Activated CD8-positive, alpha-beta memory T cell treated with anti-CD3 and anti-CD28 coated beads, Interleukin-2, amount 50 U/mL, for 48 hours (primary cell): ENCODE data around the gene PTCH1.

ENCODE experiments used
- DNase-seq: peaks from one replicate; pipeline ENCODE4 v3.0.0-alpha.2; 2020

Gene PTCH1

DNA sequence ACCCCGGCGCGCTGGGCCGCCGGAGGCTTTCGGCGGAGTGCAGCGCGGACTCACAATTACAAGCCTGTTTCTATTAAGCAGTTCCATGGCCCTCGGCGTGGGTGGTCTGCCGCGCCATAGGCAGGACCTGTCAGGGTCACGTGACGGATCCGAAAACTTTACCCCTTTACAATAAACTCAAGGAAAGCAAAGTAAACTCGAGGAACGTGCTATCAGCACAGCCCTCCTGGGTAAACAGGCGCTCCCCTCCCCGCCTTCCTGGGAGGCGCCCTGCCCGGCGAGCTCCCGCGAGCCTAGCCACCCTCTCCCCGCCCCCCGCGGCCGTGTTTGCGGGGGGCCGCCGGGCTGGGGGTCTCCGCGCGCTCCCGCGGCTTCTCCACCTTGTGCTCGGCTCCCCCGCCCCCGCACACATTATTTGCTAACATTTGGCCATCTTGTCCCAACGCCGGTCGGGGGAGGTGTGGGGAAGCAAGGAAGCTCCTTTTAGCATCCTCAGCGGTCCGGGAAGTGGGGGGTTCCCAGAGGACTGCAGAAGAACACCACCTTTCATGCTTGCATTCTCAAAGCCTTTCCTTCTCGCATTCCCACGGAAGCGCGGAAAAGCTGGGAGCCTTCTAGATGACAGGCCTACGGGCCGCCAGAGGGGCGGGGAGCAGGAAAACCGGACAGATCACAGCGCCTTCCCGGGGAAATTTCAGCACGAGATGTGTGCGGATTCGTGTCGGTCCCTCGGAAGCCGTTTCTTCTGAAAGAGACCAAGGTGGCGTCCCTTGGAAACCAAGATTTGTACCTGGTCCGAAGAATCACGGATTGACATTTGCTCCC, at the start of gene PTCH1:
Gene PTCH1, minus strand, starts transcription at position 238 of the 825 bp plus-strand sequence.
- peak; percentile 71 for DNase-seq

DNA sequence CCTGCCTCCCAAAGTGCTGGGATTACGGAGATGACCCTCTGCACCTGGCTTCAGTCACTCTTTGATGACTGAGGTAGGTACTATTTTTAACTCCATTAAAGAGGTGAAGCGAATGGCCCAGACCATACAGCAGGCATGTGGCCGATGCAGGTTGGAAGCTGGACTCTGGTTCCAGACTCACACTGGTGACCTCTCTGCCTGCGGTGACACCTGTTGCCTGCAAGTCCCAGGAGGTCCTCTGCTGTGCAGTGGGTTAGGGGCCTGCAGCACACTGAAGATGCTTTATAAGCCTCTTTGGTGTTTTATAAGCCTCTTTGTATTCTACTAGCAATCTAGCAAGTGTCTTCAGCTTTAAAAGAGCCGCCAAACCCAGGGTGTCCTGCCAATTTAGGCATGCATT, 49.2 kb upstream of the PTCH1 start:
- no peak for DNase-seq

DNA sequence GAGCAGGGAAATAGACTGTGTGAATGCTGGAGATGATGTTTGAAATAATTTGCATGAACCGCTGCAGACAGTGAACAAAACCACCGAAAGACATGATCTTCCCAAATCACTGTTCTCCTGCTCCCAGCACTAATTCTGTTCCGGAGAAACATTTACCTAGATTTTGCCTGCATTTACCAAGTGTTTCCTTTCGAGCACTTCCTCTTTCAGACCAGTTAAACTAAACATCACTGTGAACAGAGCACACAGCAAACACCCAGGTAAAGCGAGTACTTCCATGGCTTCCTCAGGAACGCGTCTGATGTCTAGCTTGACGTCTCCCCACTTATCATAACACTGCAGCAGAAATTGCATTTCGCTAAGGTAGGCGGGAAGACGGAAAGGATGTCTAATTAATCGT, 45.1 kb upstream of the PTCH1 start:
- DNase-seq, result no peak

DNA sequence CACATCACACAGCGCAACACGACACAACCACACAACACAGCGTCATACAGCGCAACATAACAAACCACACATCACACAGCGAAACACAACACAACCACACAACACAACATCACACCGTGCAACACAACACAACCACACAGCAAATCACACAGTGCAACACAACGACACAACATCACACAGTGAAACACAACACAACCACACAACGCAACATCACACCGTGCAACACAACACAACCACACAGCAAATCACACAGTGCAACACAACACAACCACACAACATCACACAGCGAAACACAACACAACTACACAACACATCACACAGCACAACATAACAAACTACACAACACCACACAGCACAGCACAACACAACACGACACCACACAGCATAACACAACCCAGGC, 40.4 kb upstream of the PTCH1 start:
- no peak for DNase-seq

DNA sequence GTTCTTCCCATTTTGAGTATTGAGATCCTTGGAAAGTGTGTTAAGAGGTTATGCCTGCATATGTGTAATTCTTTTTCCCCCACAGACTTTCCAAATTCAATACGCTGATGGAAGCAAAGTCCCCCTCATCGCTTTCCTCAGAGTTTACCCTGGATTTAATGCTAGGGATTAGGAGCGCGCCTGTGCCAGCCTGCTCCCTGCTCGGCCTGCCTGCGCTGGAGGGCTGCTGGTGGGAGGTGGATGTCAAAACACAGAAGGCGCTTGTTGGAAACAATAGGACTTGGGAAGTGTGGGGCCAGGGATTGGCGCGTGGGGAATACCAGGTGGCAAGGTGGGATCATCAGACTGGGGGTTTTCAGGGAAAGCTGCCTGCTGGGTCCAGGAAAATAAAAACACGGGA, 39.8 kb upstream of the PTCH1 start:
- no peak for DNase-seq

- DNase-seq, result no peak
Measured at GRCh38 chr9:95552814-95553546, 36.2 kb upstream of the PTCH1 start.

DNA sequence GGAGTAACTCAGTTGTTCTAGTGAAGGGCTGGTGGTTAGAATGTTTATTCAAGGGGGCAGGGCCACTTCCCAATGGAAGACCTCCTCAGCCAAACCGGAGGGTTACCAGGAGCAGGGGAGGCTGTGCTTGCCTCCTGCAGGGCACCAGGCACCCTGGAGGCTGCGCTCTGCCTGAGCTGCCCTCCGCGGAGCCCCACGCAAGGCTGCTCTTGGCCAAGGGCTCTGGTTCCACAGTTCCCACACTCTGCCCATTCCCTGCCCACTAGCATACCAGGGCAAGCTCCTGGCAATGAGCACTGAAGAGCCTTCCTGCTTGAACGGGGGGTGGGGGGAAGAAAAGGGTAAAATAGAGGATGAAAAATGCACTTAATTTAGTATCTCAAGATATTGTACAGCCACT, 35.5 kb upstream of the PTCH1 start:
- DNase-seq, result no peak

- DNase-seq, result no peak
Measured at GRCh38 chr9:95551406-95551805, 34.6 kb upstream of the PTCH1 start.

GRCh38 chr9:95545831-95546567, 29.2 kb upstream of the PTCH1 start:
- no peak for DNase-seq

DNA sequence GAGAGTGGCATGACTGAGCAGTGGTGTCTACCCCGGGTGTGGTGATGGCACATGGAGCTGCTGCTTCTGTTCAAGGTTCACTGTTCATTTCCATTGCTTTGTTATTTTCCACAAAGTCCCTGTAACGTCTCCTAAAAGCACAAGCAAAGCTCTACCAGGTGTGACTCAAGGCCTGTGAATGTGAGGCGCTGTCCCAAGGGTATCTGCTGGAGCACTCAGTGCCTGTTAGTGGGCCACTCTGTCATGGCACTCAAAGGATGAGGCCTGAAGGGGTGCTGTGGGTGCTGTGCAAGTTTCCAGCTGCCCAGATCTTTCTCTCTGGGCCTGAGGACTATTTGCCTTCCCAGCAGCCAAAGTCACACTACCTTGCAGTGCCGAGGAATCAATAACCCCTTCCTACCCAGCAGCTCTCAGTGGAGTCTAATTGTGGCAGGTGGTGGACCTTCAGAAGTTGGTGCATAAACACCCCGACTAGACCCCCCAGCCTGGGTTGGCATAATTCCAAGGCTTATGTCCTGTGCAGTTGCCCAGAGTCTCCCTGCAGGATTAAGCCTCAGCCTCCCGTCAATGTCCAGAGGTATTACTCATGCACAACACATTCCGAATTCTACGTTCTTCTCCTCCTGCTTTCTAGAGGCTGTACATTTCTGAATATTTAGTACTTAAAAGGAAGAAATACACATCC, 17.4 kb upstream of the PTCH1 start:
- DNase-seq, result no peak

DNA sequence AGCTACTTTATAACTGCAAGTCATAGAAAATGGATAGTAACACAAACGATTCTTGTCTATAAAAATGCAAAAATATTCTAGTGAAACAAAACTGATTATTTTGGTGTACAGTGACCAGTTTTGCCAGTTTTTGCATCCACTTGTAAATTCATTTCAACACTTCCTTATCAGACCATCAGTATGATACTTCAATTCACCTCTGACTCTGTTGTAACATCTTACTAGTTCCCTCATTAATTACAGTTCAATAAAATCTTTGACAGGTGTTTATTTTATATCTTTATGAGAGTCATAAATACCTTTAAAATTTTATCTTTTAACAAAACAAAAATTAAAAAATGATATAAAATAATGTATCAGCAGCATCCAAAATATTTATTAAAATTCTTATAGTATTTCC, 13.1 kb upstream of the PTCH1 start:
- no peak for DNase-seq

DNA sequence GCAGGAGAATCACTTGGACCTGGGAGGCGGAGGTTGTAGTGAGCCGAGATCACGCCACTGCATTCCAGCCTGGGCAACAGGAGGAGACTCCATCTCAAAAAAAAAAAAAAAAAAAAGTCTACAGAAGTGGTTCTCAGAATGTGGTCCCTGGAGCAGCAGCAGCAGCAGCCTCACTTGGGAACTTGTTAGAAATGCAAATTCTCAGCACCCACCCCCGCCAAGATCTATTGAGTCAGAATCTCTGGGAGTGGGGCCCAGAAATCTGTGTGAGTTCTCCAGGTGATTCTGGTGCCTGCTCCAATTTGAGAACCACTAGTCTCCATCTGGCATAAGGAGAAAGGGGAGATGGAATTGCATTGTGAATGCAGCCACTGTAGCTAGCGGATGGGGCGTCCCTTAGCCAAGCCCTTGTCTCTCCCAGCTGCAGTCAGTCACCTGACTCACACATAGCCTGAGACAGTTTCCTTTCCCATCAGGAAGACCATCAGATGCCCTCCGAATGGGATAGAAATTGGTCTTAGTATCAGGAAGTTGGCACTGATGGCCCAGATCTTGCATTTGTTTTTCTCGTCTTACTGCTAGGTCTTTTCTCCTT, 12.2 kb upstream of the PTCH1 start:
- DNase-seq, result peak; percentile 7

DNA sequence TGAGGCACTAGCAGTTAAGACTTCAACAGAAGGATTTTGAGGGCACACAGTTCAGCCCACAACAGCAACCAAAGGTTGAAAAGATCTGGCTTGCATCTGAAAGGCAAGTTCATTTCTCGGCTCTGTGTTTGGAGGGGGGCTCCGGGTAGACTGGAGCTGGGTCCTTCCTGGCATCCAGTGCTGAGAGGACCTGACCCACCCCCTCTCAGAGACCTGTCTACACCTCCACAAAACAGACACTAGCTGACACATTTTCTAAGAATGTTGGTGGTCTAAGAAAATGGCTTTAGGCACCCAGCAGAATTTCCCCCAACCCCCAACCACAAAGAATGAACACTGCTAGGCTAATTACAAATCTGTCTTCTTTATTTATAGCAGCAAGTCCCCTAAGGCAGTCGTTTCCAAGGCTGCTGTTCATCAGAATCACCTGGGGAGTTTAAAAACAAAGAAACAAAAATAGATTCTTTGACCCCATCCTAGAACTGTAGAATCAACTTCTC, 6.2 kb upstream of the PTCH1 start:
- DNase-seq, result peak; percentile 13

DNA sequence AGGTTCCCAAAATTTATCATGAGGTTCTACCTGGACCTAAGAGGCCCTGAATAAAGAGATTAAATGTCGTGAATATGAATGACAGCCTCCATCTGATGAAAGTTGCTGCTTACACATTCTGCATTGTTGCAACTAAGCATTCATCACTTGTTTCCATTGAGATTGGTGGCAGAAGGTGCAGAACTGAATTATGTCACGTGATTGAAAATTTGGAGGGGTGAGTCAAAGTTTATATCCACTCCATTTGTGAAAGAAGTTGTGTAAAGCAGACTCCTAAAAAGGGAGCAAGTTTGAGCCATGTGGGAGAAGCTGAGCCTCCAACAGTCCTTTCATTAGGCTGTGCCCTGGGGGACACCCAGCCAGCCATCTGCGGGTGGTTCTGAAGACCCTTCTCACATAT, 4.9 kb upstream of the PTCH1 start:
- DNase-seq, result peak; percentile 30

DNA sequence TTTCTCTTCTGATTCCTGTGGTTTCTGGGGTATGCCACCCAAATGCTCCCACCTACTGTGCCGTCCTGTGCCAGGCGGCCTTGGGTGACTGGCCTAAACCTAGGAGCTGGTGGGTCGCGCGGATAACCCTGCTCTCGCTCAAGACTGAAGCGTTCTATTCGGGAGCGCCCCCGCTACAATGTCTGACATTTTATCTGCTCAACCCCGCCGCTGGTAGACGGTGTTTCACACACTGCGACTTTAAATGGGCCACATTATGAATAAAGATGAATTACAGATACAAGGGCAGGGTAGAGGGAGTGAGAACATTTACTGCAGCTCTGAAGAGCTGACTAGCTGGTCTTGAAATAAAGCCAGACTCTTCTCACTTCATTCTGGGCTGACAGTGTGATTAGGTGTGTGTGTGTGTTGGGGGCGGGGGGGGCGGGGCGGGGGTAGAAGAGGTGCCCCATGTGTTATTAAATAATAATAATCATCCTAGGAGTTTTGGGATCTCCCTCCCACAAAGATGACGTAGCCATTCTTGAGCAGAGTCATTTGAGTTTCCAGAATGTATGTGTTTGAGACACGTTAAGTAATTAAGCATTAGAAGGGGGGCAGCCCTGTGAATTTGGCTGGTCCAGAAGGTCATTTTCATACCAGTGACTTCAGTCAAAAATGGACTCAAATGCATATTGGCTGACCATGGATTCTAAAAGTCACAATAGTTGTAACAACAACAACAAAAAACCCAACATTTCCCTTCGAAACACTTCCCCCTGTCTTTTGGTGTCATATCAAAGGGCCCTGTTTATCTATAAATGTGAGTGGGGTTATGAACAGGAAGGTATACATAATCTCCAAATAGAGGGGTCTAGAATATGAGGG, 1.0 kb upstream of the PTCH1 start:
- peak; percentile 42 for DNase-seq

DNA sequence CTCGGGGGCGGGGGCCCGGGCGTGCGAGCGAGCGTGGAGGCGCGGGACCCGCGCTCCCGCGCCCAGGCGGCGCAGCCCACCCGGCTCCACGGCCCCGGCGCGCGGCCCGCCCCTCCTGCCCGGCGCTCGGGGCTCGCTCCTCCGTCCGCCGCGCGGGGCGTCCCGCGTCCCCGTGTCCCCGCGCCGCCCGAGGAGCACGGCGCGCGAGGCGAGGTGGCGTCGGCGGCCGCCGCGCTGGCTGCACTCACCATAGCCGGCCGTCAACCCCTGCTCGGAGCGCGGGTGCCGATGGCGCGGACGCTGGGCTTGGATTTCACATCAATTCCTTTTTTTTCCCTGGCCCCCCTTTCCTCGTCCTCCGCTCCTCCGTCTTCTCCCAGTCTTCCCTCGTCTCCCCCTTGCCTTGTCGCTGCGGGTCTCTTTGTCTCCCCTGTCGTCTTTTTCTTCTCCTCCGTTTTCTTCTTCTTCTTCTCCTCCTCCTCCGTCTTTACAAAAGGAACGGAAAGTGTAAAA, 494 bp downstream of the PTCH1 start:
- DNase-seq, result peak; percentile 57

DNA sequence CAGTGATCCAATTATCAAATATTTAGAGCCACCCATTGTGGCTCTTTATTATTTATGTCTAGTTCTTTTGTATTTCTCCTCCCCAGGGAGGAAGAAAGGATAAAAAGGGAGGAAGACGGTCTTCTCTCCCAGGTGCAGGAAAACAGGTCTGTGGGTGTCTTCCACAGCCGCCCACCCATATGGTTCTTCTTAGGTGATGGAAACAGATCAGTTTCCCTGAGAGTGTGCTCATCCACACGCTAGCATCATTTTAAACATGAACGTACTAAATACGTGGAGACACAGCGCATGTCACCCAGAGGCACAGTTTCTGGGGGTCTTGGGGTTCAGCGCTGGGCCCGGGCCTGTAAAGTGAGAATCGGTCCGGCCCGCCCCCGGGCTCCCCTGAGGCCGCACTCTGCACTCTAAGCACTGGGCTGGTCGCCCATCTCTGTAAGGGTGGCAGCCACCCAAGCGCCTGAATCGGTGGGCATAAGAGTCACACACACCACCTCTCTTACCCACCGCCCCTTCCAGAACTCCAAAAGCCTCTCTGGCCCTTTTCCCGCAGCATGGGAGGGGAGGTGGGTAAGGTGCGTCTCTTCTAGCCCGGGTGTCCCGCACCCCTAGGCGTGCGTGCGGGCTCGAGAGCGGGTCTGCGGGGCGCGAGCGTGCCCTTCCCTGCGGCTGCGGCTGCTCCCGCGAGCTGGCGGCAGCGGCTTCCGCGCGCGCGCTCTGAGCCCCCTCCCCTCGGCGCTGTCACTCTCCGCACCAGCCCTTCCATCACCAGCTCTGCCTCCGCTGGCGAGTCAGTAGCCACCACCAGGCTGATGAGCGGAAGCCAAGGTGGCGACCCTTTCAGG, 1.3 kb downstream of the PTCH1 start:
- DNase-seq, result peak; percentile 66

DNA sequence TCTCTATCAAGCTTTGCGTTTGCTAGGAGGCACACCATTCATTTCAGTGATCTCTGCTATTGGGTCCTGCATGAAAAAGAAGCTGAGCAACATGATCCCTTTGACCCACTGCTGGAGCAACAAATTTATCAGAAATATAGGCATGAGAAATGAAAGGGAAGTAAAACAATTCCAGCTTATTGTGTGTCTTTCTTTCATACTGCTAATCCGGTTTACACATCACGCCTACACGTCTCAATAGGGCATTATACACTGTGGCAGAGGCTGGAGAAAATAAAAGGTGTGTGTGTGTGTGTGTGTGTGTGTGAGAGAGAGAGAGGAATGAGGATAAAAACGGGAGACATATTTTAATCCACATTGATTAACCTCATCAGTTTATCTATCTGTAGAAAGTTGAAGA, 2.4 kb downstream of the PTCH1 start:
- no peak for DNase-seq

DNA sequence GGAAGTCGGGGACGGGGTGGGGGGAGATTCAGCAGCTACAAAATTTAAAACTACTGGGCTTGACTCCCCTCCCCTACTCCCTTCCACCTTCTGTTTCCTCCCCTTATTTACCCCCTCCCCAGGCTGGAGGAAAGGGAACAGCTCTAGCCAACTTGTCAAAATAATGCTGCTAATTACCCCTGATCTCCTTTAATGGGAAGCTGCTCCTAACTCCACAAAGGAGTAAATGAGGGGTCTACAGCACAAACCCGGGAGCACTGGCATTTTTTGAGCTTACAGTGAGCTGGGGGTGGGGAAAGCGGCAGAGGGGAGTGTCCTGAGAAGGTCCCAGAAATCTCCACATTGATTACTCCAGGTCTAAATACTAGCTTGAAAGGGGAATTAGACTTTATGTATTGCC, 3.1 kb downstream of the PTCH1 start:
- peak; percentile 38 for DNase-seq

- no peak for DNase-seq
Measured at GRCh38 chr9:95512709-95513095, 4.1 kb downstream of the PTCH1 start.
